Activated CD4-positive, alpha-beta T cell treated with anti-CD3 and anti-CD28 coated beads for 48 hours (primary cell): ENCODE results near the gene FAAH2.
"Not testable (repeated sequence)": the region's sequence is repeated elsewhere in the genome, so short reads cannot be mapped to it uniquely, and the experiment has no call there.

ENCODE experiments used
- DNase-seq: peaks from one replicate; pipeline ENCODE4 v3.0.0-alpha.2; 2020

The FAAH2 gene

GRCh38 chrX:57286507-57287251 lies at the start of gene FAAH2:
TSS of gene FAAH2 (plus strand) at chrX:57286706. CDS start at chrX:57286826, 120 bp downstream.
- peak; percentile 58 for DNase-seq

GRCh38 chrX:57241967-57242366 lies 44.5 kb upstream of the FAAH2 start:
- DNase-seq, result no peak

GRCh38 chrX:57251965-57252364 lies 34.5 kb upstream of the FAAH2 start:
- no peak for DNase-seq

GRCh38 chrX:57265126-57265525 lies 21.4 kb upstream of the FAAH2 start:
- no peak for DNase-seq

- no peak for DNase-seq
Observed at GRCh38 chrX:57266275-57266674, 20.2 kb upstream of the FAAH2 start.

- DNase-seq, result no peak
Observed at GRCh38 chrX:57266871-57267270, 19.6 kb upstream of the FAAH2 start.

GRCh38 chrX:57267308-57267707 lies 19.2 kb upstream of the FAAH2 start:
- no peak for DNase-seq

GRCh38 chrX:57270980-57271379 lies 15.5 kb upstream of the FAAH2 start:
- no peak for DNase-seq

GRCh38 chrX:57282568-57282967 lies 3.9 kb upstream of the FAAH2 start:
- peak; percentile 4 for DNase-seq

- DNase-seq, result no peak
Observed at GRCh38 chrX:57285001-57285400, 1.5 kb upstream of the FAAH2 start.

- no peak for DNase-seq
Observed at GRCh38 chrX:57289089-57289488, 2.6 kb downstream of the FAAH2 start.

GRCh38 chrX:57294961-57295360 lies 8.5 kb downstream of the FAAH2 start:
- DNase-seq, result no peak

GRCh38 chrX:57295679-57296078 lies 9.2 kb downstream of the FAAH2 start:
- DNase-seq, result not testable (repeated sequence)

- no peak for DNase-seq
Observed at GRCh38 chrX:57313583-57314215, 27.2 kb downstream of the FAAH2 start.

- no peak for DNase-seq
Observed at GRCh38 chrX:57329008-57329407, 42.5 kb downstream of the FAAH2 start.

GRCh38 chrX:57335790-57336189 lies 49.3 kb downstream of the FAAH2 start:
- DNase-seq, result not testable (repeated sequence)

GRCh38 chrX:57353472-57354132 lies 67.1 kb downstream of the FAAH2 start:
- DNase-seq, result no peak

- no peak for DNase-seq
Observed at GRCh38 chrX:57364145-57364544, 77.6 kb downstream of the FAAH2 start.

- no peak for DNase-seq
Observed at GRCh38 chrX:57366430-57366829, 79.9 kb downstream of the FAAH2 start.

GRCh38 chrX:57367649-57368048 lies 81.1 kb downstream of the FAAH2 start:
- no peak for DNase-seq

GRCh38 chrX:57368158-57368557 lies 81.7 kb downstream of the FAAH2 start:
- DNase-seq, result no peak

- DNase-seq, result peak; percentile 6
Observed at GRCh38 chrX:57379296-57379695, 92.8 kb downstream of the FAAH2 start.

GRCh38 chrX:57380026-57380796 lies 93.7 kb downstream of the FAAH2 start:
- no peak for DNase-seq
